Vagina (tissue), 2 donors: ENCODE data around the gene ASTN1. TPM values are rescaled to one million over a fixed set of nuclear protein-coding genes. Genes with fewer than 3 reads are reported as not detected.

Experiments used
- DNase-seq, 2 donors: peaks; one replicate each; pipeline ENCODE4 v3.0.0-alpha.2; 2017; ENCODE audit errors: extremely low spot score in 2 of 2
- H3K27ac ChIP-seq: fragments of 200-600 bp; sonication (generic); one replicate; pipeline ENCODE4 v1.5.1; 2019
- H3K27me3 ChIP-seq: fragments of 200-600 bp; sonication (generic); one replicate; pipeline ENCODE4 v1.5.1; 2019
- H3K36me3 ChIP-seq, 2 donors: fragments of 200-600 bp; sonication (generic); one replicate each; pipeline ENCODE4 v1.5.1; 2017 to 2019
- H3K4me1 ChIP-seq: fragments of 200-600 bp; sonication (generic); one replicate; pipeline ENCODE4 v1.5.1; 2019
- H3K4me3 ChIP-seq, 2 donors: fragments of 200-600 bp; sonication (generic); 1 replicate in 1 of 2; 2 replicates in 1 of 2; pipeline ENCODE4 v1.5.1; 2016 to 2019
- H3K9me3 ChIP-seq: fragments of 200-600 bp; sonication (generic); one replicate; pipeline ENCODE4 v1.5.1; 2019
- CTCF ChIP-seq, 3 experiments: fragments of 450-650 bp in 2 of 3; fragments of 200-600 bp in 1 of 3; sonication (generic) in 1 of 3; IDR thresholded peaks; one replicate each; pipeline ENCODE4 v1.5.1; 2017 to 2019; ENCODE audit warnings: antibody characterized with exemption in 3 of 3, mild to moderate bottlenecking in 2 of 3, moderate library complexity in 2 of 3
- POLR2A ChIP-seq, 2 donors: fragments of 450-650 bp; IDR thresholded peaks; one replicate each; pipeline ENCODE4 v1.6.1; 2017; ENCODE audit warnings: antibody characterized with exemption in 2 of 2, mild to moderate bottlenecking in 2 of 2, moderate library complexity in 2 of 2
- POLR2AphosphoS5 ChIP-seq, 2 donors: sonication (generic); formaldehyde crosslinking; IDR thresholded peaks; one replicate each; pipeline ENCODE4 v1.9.0; 2017; ENCODE audit warnings: antibody characterized with exemption in 2 of 2, mild to moderate bottlenecking in 2 of 2, low read depth in 1 of 2; ENCODE audit not compliant: insufficient read depth in 1 of 2
- intact Hi-C: fragments of 100-400 bp; cut with DNase I; formaldehyde crosslinking; loops from one replicate; pipeline ENCODE4 v1.15.1; 2023
- total RNA-seq: library from RNA; depleted of rRNA; stranded (reverse); fragments of >200 nt; gene quantifications from one replicate; pipeline ENCODE4 v1.2.3, GENCODE V29; 2016

ASTN1 gene
- total RNA-seq, 1 donor from 2014 or later, result 4.2 TPM

GRCh38 chr1:177186639-177187038, 22.1 kb upstream of the ASTN1 start:
- no peak overlapping the region for H3K4me3 ChIP-seq
- H3K4me1 ChIP-seq, result peaks cover 4% of the 10 kb centered on the region
- H3K9me3 ChIP-seq, result no peaks in the 10 kb centered on the region
- no peak for TF ChIP-seq POLR2AphosphoS5 (IDR thresholded peaks at IDR 0.05; ENCODE audit: insufficient read depth in 1 of 2, low read depth in 1 of 2)
- TF ChIP-seq CTCF (IDR thresholded peaks at IDR 0.05), result no peak
- TF ChIP-seq POLR2A (IDR thresholded peaks at IDR 0.05), result no peak
- no peaks in the 10 kb centered on the region for H3K27me3 ChIP-seq
- DNase-seq, result no peak
- H3K27ac ChIP-seq, result no peak overlapping the region
- H3K36me3 ChIP-seq, result no peaks in the 10 kb centered on the region
- intact Hi-C loops, result no loop called here

- no peak for DNase-seq
- Histone ChIP-seq H3K36me3 (no peaks in the 10 kb centered on the region), H3K4me3 (no peak overlapping the region), H3K4me1 (peaks cover 9% of the 10 kb centered on the region), H3K27ac (no peak overlapping the region), H3K9me3 (no peaks in the 10 kb centered on the region), H3K27me3 (no peaks in the 10 kb centered on the region)
- intact Hi-C loops, result no loop called here
- TF ChIP-seq POLR2A (IDR thresholded peaks at IDR 0.05) (no peak), CTCF (IDR thresholded peaks at IDR 0.05) (no peak), POLR2AphosphoS5 (IDR thresholded peaks at IDR 0.05; ENCODE audit: insufficient read depth in 1 of 2, low read depth in 1 of 2) (no peak)
Measured at GRCh38 chr1:177185209-177185608, 20.7 kb upstream of the ASTN1 start.

DNA sequence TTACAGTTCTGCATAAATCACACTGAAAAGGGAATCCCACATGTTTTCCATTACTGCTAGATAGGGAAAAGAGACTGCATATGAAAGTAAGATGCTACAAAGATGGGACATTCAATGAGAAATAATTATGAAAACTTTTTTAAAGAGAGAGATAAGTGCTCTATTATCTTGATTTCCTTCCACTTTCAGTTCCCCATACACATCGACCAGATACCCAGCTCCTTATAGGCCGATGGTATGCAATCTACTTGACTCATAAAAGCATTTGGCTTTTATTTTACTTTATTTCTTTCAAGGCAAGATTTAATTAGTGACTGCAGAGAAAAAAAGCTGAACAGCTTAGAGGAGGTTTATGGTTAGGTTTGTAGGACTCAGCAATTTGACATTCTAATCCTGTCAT, 19.3 kb upstream of the ASTN1 start:
- H3K9me3 ChIP-seq, result no peaks in the 10 kb centered on the region
- H3K27ac ChIP-seq, result no peak overlapping the region
- H3K4me3 ChIP-seq, result no peak overlapping the region
- intact Hi-C loops, result no loop called here
- no peak for TF ChIP-seq POLR2AphosphoS5 (IDR thresholded peaks at IDR 0.05; ENCODE audit: insufficient read depth in 1 of 2, low read depth in 1 of 2)
- no peak for TF ChIP-seq CTCF (IDR thresholded peaks at IDR 0.05)
- no peak for TF ChIP-seq POLR2A (IDR thresholded peaks at IDR 0.05)
- peaks cover 9% of the 10 kb centered on the region for H3K4me1 ChIP-seq
- H3K27me3 ChIP-seq, result no peaks in the 10 kb centered on the region
- DNase-seq, result no peak
- H3K36me3 ChIP-seq, result no peaks in the 10 kb centered on the region

GRCh38 chr1:177181631-177182291, 17.2 kb upstream of the ASTN1 start:
- H3K27me3 ChIP-seq, result no peaks in the 10 kb centered on the region
- H3K36me3 ChIP-seq, result no peaks in the 10 kb centered on the region
- peak in 2 of 3 experiments; percentile 44 to 55 for TF ChIP-seq CTCF (IDR thresholded peaks at IDR 0.05)
- no peak for TF ChIP-seq POLR2AphosphoS5 (IDR thresholded peaks at IDR 0.05; ENCODE audit: insufficient read depth in 1 of 2, low read depth in 1 of 2)
- no peak for TF ChIP-seq POLR2A (IDR thresholded peaks at IDR 0.05)
- peaks cover 9% of the 10 kb centered on the region for H3K4me1 ChIP-seq
- no peak overlapping the region for H3K27ac ChIP-seq
- H3K4me3 ChIP-seq, result peak overlapping the region in 1 of 2 donors; percentile 31
- H3K9me3 ChIP-seq, result no peaks in the 10 kb centered on the region
- DNase-seq, result no peak
- intact Hi-C loops, result no loop called here

- peak overlapping the region in 1 of 2 donors; percentile 31 for H3K4me3 ChIP-seq
- H3K27ac ChIP-seq, result no peak overlapping the region
Measured at GRCh38 chr1:177181280-177181630, 16.7 kb upstream of the ASTN1 start.

More at GRCh38 chr1:177181280-177181630, 16.7 kb upstream of the ASTN1 start:
- Histone ChIP-seq H3K4me1 (peaks cover 9% of the 10 kb centered on the region), H3K9me3 (no peaks in the 10 kb centered on the region), H3K36me3 (no peaks in the 10 kb centered on the region), H3K27me3 (no peaks in the 10 kb centered on the region)
- no peak for TF ChIP-seq CTCF (IDR thresholded peaks at IDR 0.05)
- no peak for TF ChIP-seq POLR2AphosphoS5 (IDR thresholded peaks at IDR 0.05; ENCODE audit: insufficient read depth in 1 of 2, low read depth in 1 of 2)
- no peak for TF ChIP-seq POLR2A (IDR thresholded peaks at IDR 0.05)
- DNase-seq, result no peak
- intact Hi-C loops, result no loop called here
